Heart left ventricle (tissue), 13 donors: ENCODE results near the gene PRXL2B.

Source experiments
- POLR2A ChIP-seq, 2 donors: fragments of 450-650 bp; IDR thresholded peaks; one replicate each; pipeline ENCODE4 v1.6.1; 2017; ENCODE audit warnings: antibody characterized with exemption in 2 of 2, mild to moderate bottlenecking in 2 of 2, moderate library complexity in 2 of 2
- TF ChIP-seq, protein P1 (sequence below), 12 donors: fragments of 200-600 bp; sonication (generic) in 4 of 12; IDR thresholded peaks; one replicate each; pipeline versions ENCODE4 v1.5.0 to v1.8.0; 2018 to 2022; ENCODE audit warnings: antibody characterized with exemption in 12 of 12, mild to moderate bottlenecking in 5 of 12
- donor health status: ischemic (EF 13 %, LVEDD 7.1; RV severe dilation, severe dysfunction).
- donor health status: DM: no; HTN: yes; CAD: no.
- donor health status: DM: no; HTN: no; CAD: no.
- donor health status: ischemic (EF 25% LVEDD 6.9; RV normal size, moderate dysfunction).
- donor health status: ischemic (EF 25% LVEDD 5.7; RV mildly dilated, moderate dysfunction).
- donor health status: ischemic (EF 35%, LVEDD 5.7; RV mildly dilated, moderate dysfunction).
- donor health status: nonischemic (EF 11% LVEDD 7.7; RV severe dilation, severe dysfunction).
- donor health status: DM: yes; HTN: yes; CAD: no.
- donor health status: PGD.
- donor health status: ischemic (EF 29% LVEDD 5.4; RV normal size, mild dysfunction).
- donor health status: nonischemic (EF 23%, LVEDD 6.1; RV moderate dilation, normal function).

DNA sequence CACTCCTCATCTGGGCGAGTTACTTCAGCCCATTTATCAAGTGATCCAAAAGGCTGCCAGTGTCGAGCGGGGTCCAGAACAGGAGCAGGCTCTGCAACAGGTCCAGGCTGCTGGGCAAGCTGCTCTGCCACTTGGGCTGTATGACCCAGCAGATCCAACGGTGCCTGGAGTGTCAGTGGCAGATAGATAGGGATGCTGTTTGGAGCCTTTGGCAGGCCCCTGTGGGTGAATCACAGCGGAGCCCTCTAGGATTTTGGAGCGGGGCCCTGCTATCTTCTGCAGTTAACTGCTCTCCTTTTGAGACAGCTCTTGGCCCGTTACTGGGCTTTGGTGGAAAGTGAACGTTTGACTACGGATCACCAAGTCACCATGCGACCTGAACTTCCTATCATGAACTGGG, 38.7 kb downstream of the PRXL2B start:
- TF ChIP-seq, protein P1, sequence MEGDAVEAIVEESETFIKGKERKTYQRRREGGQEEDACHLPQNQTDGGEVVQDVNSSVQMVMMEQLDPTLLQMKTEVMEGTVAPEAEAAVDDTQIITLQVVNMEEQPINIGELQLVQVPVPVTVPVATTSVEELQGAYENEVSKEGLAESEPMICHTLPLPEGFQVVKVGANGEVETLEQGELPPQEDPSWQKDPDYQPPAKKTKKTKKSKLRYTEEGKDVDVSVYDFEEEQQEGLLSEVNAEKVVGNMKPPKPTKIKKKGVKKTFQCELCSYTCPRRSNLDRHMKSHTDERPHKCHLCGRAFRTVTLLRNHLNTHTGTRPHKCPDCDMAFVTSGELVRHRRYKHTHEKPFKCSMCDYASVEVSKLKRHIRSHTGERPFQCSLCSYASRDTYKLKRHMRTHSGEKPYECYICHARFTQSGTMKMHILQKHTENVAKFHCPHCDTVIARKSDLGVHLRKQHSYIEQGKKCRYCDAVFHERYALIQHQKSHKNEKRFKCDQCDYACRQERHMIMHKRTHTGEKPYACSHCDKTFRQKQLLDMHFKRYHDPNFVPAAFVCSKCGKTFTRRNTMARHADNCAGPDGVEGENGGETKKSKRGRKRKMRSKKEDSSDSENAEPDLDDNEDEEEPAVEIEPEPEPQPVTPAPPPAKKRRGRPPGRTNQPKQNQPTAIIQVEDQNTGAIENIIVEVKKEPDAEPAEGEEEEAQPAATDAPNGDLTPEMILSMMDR (IDR thresholded peaks at IDR 0.05) = no peak
- no peak for TF ChIP-seq POLR2A (IDR thresholded peaks at IDR 0.05)
